GM12878 (cell line): ENCODE measurements around the gene KLHL2.

Experiments
- RAD21 ChIP-seq: IDR thresholded peaks from 2 replicates; pipeline ENCODE4 v1.6.1; 2011; ENCODE audit warnings: mild to moderate bottlenecking, low read depth, low read length, moderate library complexity; ENCODE audit not compliant: insufficient read depth
- SMC3 ChIP-seq: IDR thresholded peaks from 2 replicates; pipeline ENCODE4 v1.6.1; 2011; ENCODE audit warnings: low read length, improper control_type of control experiment, borderline replicate concordance

DNA sequence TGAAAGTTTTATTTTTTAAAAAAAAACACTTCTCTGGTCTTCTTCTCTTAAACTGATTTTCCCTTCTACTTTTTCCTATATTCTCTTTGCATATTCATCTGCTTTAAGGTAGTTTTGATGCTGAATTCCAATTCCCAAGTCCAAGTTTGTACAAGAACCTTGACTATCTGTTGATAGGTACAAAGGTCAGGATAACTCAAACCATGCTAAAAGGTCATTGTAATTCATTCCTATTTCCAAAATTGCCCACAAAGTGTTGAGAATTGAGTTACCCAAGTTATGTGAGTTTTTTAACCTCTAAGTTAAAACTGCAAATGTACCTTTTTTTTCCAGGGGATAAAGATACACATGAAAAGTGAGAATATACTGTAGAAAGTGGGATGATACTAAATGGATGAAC lies 48.6 kb upstream of the KLHL2 start:
- TF ChIP-seq SMC3 (no peak), RAD21 (no peak)
